Kidney tubule cell (primary cell): ENCODE measurements around the gene ERGIC2.
"Not testable (repeated sequence)": the region's sequence is repeated elsewhere in the genome, so short reads cannot be mapped to it uniquely, and the experiment has no call there.

Experiments used
- DNase-seq: peaks from one replicate; pipeline ENCODE4 v3.0.0-alpha.2; 2018; ENCODE audit warnings: low spot score

Gene ERGIC2

DNA sequence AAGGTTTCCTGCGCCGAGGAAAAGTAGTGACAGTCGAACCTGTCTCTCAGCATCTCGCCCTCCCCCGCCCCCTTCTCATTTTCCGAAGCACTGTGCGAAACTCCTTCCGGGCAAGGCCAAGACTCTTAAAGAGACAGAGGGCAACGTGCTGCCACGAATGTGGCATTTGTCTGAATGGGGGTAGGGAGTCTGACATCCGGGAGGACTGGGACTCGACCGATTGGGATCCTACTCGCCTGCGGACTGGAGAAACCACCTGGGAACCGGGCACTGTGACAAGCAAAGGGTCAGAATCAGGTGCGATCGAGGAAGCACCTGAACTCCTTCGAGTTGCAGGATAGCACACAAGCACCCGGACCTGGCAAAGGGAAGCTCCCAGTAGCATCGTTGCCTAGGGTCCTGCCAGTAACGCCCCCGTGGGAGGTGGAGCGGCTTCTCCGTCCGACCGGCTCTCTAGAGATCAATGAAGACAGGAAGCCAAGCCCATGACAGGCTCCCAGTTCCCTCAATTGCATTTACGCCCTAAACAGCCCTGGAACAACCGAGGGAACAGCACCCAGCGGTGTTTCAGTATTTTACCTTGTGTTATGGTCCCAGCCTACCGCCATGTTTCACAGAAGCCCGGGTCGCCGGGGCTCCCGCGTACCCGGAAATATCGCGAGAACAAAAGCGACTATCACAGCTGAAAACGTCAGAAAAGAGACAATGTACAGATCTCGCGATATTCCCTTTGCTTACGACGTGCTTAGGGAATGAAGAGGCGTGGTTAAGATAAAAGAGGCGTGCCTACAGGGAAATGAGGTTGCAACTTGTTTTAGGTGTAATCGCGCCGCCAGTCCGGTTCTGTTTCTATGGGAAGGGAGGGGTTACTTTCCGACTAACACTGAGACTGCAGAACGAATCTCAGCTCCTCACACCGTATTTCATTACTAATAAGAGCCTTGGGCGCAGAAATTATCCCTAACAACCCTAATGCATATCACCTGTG is at the start of gene ERGIC2:
ERGIC2 (minus strand) TSS at position 637 of the 988 bp plus-strand sequence. CDS start 9,539 bp downstream, outside the sequence.
- DNase-seq = peak; percentile 99

GRCh38 chr12:29430716-29431044 is 49.7 kb upstream of the ERGIC2 start:
- no peak for DNase-seq

DNA sequence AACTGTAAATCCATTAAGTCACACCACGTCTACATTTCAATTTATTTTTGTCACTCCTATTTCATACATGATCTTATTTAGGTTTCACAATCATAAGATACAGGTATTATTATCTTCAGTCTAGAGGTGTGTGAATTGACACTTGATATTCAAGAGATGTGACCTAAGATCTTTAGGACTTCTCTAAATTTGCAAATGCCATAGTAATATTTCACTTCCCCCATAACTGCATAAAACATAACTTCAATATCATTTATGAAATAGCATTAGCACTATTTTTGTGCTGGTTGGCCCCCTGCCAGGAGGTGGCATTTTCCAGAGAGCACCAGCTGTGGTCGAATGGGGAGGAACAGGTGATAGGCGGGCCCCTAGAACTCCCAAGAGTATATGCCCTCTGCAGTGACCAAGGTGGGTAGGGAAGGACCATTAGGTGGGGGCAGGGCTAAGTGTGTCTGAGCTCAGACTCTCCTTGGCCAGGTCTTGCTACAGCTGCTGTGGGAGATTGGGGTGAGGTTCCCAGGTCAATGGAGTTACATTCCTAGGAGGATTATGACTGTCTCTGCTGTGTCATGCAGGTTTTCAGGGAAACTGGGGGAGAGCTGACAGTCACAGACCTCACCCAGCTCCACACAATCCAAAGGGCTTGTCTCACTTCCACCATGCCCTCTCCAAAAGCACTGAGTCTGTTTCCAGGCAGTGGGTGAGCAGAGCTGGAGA is 49.2 kb upstream of the ERGIC2 start:
- DNase-seq = peak; percentile 66

DNA sequence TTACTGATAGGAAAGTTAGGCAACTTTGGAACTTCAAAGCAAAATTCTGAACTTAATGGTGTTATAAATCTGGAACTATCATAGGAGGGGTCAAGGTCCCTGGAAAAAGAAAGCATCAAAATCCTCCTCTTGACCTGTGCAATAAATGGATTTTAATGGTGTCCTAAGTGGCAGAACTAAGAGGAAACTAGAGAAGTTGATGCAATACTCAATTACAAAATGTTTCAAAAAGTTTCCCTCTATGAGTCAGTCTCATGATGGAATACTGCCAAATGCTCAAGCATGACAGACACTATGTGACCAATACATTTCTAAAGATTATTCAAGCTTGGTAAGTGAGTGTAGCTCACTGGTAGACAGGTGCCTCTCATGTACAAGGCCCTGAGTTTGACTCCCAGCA is 47.7 kb upstream of the ERGIC2 start:
- peak; percentile 95 for DNase-seq

DNA sequence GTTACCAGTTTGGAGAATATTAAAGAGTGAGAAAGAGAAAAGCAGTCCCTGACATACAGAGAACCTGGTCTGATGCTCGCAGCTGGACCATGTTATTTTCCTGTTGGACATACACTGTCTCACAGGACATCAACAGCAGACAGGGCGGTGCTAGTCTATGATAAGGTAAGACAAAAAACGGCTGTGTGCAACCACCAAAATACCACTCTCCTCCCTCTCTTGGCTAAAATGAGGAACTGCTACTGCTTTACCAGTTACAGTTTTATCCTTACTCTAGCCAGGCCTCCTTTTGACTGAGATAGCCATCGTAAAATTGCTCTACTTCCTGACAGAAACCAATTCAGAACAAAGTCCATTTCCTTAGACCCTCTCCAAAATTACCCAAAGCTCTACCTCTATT is 47.0 kb upstream of the ERGIC2 start:
- DNase-seq = peak; percentile 2

- no peak for DNase-seq
Observed at GRCh38 chr12:29426498-29426897, 45.5 kb upstream of the ERGIC2 start.

GRCh38 chr12:29425722-29426121 is 44.8 kb upstream of the ERGIC2 start:
- DNase-seq = no peak

DNA sequence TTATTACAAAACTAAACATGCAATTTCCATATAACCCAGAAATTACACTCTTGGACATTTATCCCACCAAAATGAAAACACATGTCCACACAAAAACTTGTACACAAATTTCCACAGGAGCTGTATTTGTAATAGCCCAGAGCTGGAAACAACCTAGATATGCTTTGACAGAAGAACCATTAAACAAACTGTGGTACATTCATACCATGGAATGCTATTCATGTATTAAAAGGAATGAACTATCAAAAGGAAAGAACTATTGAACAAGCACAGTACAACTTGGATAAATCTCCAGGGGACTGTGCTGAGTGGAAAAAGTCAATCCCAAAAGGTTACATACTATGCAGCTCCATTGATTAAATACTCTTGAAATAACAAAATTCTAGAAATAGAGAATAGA is 35.8 kb upstream of the ERGIC2 start:
- no peak for DNase-seq

DNA sequence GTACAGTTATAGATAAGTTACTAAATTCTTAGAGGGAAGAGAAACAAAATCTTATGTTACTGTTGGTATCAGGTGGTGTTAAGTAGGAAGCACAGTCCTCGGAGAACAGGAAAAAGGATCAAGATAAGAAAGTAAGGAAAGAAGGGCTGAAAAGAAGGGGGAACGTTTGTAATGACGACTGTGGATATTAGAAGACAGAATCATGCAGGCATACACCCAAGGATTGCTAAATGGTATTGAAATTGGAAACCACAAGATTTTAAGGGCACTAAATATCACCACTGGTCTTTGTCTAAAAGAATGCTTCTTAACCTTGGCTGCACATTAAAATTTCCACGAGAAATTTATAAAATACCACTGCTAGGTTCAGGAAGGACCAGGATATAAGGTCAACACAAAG is 34.1 kb upstream of the ERGIC2 start:
- DNase-seq = no peak

GRCh38 chr12:29414368-29414767 is 33.4 kb upstream of the ERGIC2 start:
- DNase-seq = no peak

- no peak for DNase-seq
Observed at GRCh38 chr12:29405561-29405960, 24.6 kb upstream of the ERGIC2 start.

DNA sequence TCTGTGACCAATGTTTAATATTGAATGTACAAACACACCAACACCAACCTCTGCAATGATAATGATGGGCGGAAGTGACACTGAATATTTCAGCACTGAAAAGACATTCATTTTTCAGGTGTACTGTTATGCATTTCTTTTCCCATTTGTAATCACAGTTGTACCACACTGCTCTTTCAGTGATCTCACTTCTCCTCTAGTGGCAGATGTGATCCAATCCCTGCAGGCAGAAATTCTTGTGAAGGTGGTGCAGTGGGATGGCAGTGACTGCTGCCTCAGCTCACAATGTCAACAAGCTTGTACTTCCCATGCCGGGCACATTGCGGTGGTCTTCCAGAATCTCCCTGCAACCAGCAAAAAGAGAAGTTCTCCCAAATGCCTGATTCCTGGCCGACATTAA is 23.0 kb upstream of the ERGIC2 start:
- no peak for DNase-seq

- DNase-seq = no peak
Observed at GRCh38 chr12:29402437-29402836, 21.5 kb upstream of the ERGIC2 start.

GRCh38 chr12:29398495-29398894 is 17.5 kb upstream of the ERGIC2 start:
- DNase-seq = no peak

GRCh38 chr12:29396774-29397173 is 15.8 kb upstream of the ERGIC2 start:
- DNase-seq = no peak

DNA sequence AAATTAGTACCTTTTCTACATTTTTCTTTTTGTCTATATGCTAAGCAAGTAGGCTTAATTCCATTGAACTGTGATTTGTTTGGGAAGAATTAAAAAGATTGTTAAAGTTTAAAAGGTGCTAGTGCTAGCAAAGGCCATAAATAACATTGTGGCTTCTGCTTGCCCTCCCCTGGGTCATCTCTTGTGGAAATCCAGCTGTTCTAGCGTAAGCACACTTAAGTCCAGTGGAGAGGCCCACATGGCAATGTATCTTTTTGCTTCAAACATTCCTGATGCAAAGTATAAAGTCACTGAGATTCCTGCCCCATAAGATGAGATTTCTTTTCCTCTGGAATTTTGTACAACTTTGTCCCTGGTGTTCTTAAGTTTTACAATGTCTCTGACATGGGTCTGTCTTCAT is 14.4 kb upstream of the ERGIC2 start:
- DNase-seq = no peak

DNA sequence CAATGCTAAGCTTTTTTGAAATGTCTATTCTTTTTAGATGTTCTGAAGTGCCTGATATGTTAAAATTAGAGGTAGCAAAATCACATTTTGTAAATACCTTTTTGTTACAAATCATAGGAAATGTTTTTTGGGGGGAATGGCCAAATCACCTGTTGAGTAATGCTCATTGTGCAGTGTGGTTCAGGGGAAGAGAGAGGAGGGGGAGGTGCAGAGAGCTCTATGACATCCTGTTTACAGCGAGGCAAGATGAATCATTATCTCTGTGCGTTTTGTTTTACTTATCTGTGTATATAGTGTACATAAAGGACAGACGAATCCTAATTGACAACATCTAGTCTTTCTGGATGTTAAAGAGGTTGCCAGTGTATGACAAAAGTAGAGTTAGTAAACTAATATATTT is 9.4 kb upstream of the ERGIC2 start:
- DNase-seq = not testable (repeated sequence)

- DNase-seq = no peak
Observed at GRCh38 chr12:29389295-29389919, 8.4 kb upstream of the ERGIC2 start.

GRCh38 chr12:29386084-29386680 is 5.2 kb upstream of the ERGIC2 start:
- DNase-seq = not testable (repeated sequence)

DNA sequence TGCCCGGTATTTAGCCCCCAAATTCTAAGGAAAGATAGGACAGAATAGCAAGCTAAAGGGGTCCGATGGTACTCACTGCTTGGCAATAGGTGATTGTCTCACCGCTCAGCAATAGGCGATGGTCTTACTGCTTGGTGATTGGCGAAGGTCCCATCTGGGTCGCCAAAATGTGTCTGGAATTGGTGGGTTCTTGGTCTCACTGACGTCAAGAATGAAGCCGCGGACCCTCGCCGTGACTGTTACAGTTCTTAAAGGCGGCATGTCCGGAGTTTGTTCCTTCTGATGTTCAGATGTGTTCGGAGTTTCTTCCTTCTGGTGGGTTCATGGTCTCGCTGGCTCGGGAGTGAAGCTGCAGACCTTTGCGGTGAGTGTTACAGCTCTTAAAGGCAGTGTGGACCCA is 4.2 kb upstream of the ERGIC2 start:
- not testable (repeated sequence) for DNase-seq

DNA sequence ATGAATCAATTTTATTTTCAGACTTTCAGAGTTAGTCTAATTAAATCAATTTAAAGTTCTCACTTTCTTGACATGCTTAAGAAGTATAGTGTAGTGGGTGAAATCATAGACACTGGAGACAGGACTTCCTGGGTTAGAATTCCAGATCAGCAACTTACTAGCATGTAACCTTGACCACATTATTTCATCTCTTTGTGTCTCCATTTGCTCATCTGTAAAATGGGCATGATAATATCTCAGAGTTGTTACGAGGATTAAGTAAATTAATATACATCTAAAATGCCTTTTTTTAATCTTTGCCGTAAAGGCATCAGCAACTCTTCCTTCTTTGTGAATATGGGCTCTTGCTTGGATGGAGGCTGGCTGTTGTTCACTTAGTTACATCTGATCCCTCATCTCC is 1.3 kb upstream of the ERGIC2 start:
- no peak for DNase-seq

- DNase-seq = no peak
Observed at GRCh38 chr12:29376118-29376517, 4.9 kb downstream of the ERGIC2 start.
